Liver (tissue), 9 donors: ENCODE measurements around the gene TMEM190. TPM values are rescaled to one million over a fixed set of nuclear protein-coding genes. Genes with fewer than 3 reads are reported as not detected.

Source experiments
- DNase-seq: peaks from one replicate; pipeline ENCODE4 v3.0.0-alpha.2; 2017; ENCODE audit warnings: low spot score
- H3K27ac ChIP-seq, 2 donors: one replicate each; pipeline ENCODE4 v1.7.0; 2013; ENCODE audit warnings: inconsistent platforms in 2 of 2, low read length in 2 of 2, control low read depth in 1 of 2, low read depth in 1 of 2, mild to moderate bottlenecking in 1 of 2
- H3K27me3 ChIP-seq, 4 donors: one replicate each; pipeline versions ENCODE4 v1.6.1 to v1.7.0; 2013; ENCODE audit warnings: low read length in 3 of 4, inconsistent platforms in 1 of 4, mild to moderate bottlenecking in 1 of 4, moderate library complexity in 1 of 4; ENCODE audit not compliant: control insufficient read depth in 4 of 4, insufficient read depth in 4 of 4
- H3K36me3 ChIP-seq, 4 donors: one replicate each; pipeline versions ENCODE4 v1.6.1 to v1.7.0; 2013; ENCODE audit warnings: low read length in 3 of 4, mild to moderate bottlenecking in 3 of 4, low read depth in 1 of 4, moderate library complexity in 1 of 4; ENCODE audit not compliant: control insufficient read depth in 4 of 4, insufficient read depth in 3 of 4
- H3K4me1 ChIP-seq, 4 donors: one replicate each; pipeline versions ENCODE4 v1.6.1 to v1.7.0; 2013; ENCODE audit warnings: low read length in 3 of 4, mild to moderate bottlenecking in 3 of 4, moderate library complexity in 1 of 4; ENCODE audit not compliant: control insufficient read depth in 4 of 4, insufficient read depth in 4 of 4
- H3K4me3 ChIP-seq, 3 donors: one replicate each; pipeline versions ENCODE4 v1.6.1 to v1.7.0; 2013; ENCODE audit warnings: low read length in 3 of 3, control low read depth in 1 of 3, low read depth in 1 of 3, mild to moderate bottlenecking in 1 of 3
- H3K9ac ChIP-seq, 2 donors: one replicate each; pipeline ENCODE4 v1.7.0; 2013; ENCODE audit warnings: low read length in 2 of 2, mild to moderate bottlenecking in 2 of 2, moderate library complexity in 2 of 2, control low read depth in 1 of 2, low read depth in 1 of 2
- H3K9me3 ChIP-seq, 4 donors: one replicate each; pipeline versions ENCODE4 v1.6.1 to v1.7.0; 2013; ENCODE audit warnings: low read length in 3 of 4; ENCODE audit not compliant: control insufficient read depth in 4 of 4
- CTCF ChIP-seq: fragments of 150-350 bp; IDR thresholded peaks from 2 replicates; pipeline ENCODE4 v1.5.1; 2017; ENCODE audit warnings: improper control_type of control experiment, low read depth, low read length; ENCODE audit not compliant: missing input control
- EGR1 ChIP-seq, 2 donors: IDR thresholded peaks; 2 replicates each; pipeline ENCODE4 v1.6.1; 2016 to 2018; ENCODE audit warnings: antibody characterized with exemption in 2 of 2, low read depth in 2 of 2
- FOXA1 ChIP-seq: IDR thresholded peaks from 2 replicates; pipeline ENCODE4 v1.6.1; 2016; ENCODE audit warnings: antibody characterized with exemption
- FOXA2 ChIP-seq: IDR thresholded peaks from 2 replicates; pipeline ENCODE4 v1.6.1; 2016; ENCODE audit warnings: antibody characterized with exemption
- GABPA ChIP-seq, 2 donors: IDR thresholded peaks in 1 of 2; conservative IDR thresholded peaks in 1 of 2; 2 replicates each; pipeline ENCODE4 v1.6.1; 2016; ENCODE audit warnings: antibody characterized with exemption in 2 of 2, mild to moderate bottlenecking in 1 of 2, moderate library complexity in 1 of 2
- HNF4G ChIP-seq: IDR thresholded peaks from 2 replicates; pipeline ENCODE4 v1.6.1; 2016; ENCODE audit warnings: antibody characterized with exemption
- MAX ChIP-seq: IDR thresholded peaks from 2 replicates; pipeline ENCODE4 v1.6.1; 2016; ENCODE audit warnings: antibody characterized with exemption
- NR2F2 ChIP-seq: IDR thresholded peaks from 2 replicates; pipeline ENCODE4 v1.6.1; 2016; ENCODE audit warnings: antibody characterized with exemption
- RAD21 ChIP-seq, 2 donors: IDR thresholded peaks; 2 replicates each; pipeline ENCODE4 v1.6.1; 2016; ENCODE audit warnings: antibody characterized with exemption in 2 of 2, mild to moderate bottlenecking in 2 of 2
- RXRA ChIP-seq, 2 donors: IDR thresholded peaks; 2 replicates each; pipeline ENCODE4 v1.6.1; 2017 to 2018; ENCODE audit warnings: antibody characterized with exemption in 2 of 2, mild to moderate bottlenecking in 1 of 2
- SP1 ChIP-seq: IDR thresholded peaks from 2 replicates; pipeline ENCODE4 v1.6.1; 2018; ENCODE audit warnings: antibody characterized with exemption, mild to moderate bottlenecking
- TAF1 ChIP-seq: conservative IDR thresholded peaks from 2 replicates; pipeline ENCODE4 v1.6.1; 2016; ENCODE audit warnings: antibody characterized with exemption, mild to moderate bottlenecking
- YY1 ChIP-seq: IDR thresholded peaks from 2 replicates; pipeline ENCODE4 v1.6.1; 2016; ENCODE audit warnings: antibody characterized with exemption, mild to moderate bottlenecking
- ZBTB33 ChIP-seq: IDR thresholded peaks from 2 replicates; pipeline ENCODE4 v1.6.1; 2016; ENCODE audit warnings: antibody characterized with exemption
- WGBS: extraction: QIAGEN DNeasy Blood & Tissue Kit; methylation state at CpG from one replicate; pipeline ENCODE4 v1.1.7; 2013; 5-methylcytosine and 5-hydroxymethylcytosine counted together
- polyA plus RNA-seq, 2 donors: library from polyadenylated mRNA; stranded (reverse) in 1 of 2; unstranded in 1 of 2; fragments of 200-250 nt in 1 of 2; fragments of >200 nt in 1 of 2; fragmentation: Nextera tagmentation in 1 of 2; extraction: Ambion mirVana in 1 of 2; gene quantifications; one replicate each; pipeline versions ENCODE4 v1.2.1 to v1.2.3, GENCODE V29; 2013 to 2015
- total RNA-seq, 2 donors: library from RNA; depleted of rRNA; stranded (reverse); fragments of >200 nt; gene quantifications; one replicate each; pipeline ENCODE4 v1.2.3, GENCODE V29; 2014
- TF ChIP-seq, protein P1 (sequence below): IDR thresholded peaks from 2 replicates; pipeline ENCODE4 v1.6.1; 2016; ENCODE audit warnings: antibody characterized with exemption, mild to moderate bottlenecking
- donor health status: healthy.
- donor health status: healthy.
- donor health status: healthy.
- donor health status: healthy.
- donor health status: healthy.

TMEM190 gene
- total and polyA plus RNA-seq, 4 donors, result not detected

GRCh38 chr19:55384920-55385723 is 8.5 kb downstream of the TMEM190 start:
- H3K9me3 ChIP-seq, result no peaks in the 10 kb centered on the region
- DNase-seq, result peak; percentile 93
- WGBS, result 9% methylated on average over 34 of the region's 34 CpGs
- H3K27me3 ChIP-seq, result no peaks in the 10 kb centered on the region
- peak overlapping the region; percentile 71 to 90 for H3K9ac ChIP-seq
- H3K36me3 ChIP-seq, result peaks cover 10 to 26% (median 17%) of the 10 kb centered on the region in 4 donors
- peak overlapping the region; percentile 11 to 71 (median 29) for H3K4me3 ChIP-seq
- TF ChIP-seq RXRA (IDR thresholded peaks at IDR 0.05) (no peak), YY1 (no peak), HNF4G (peak; percentile 89), MAX (no peak), NR2F2 (peak; percentile 18), TAF1 (no peak)
- H3K4me1 ChIP-seq, result peaks cover 16 to 39% (median 30%) of the 10 kb centered on the region in 4 donors
- H3K27ac ChIP-seq, result peak overlapping the region; percentile 75 to 94

DNA sequence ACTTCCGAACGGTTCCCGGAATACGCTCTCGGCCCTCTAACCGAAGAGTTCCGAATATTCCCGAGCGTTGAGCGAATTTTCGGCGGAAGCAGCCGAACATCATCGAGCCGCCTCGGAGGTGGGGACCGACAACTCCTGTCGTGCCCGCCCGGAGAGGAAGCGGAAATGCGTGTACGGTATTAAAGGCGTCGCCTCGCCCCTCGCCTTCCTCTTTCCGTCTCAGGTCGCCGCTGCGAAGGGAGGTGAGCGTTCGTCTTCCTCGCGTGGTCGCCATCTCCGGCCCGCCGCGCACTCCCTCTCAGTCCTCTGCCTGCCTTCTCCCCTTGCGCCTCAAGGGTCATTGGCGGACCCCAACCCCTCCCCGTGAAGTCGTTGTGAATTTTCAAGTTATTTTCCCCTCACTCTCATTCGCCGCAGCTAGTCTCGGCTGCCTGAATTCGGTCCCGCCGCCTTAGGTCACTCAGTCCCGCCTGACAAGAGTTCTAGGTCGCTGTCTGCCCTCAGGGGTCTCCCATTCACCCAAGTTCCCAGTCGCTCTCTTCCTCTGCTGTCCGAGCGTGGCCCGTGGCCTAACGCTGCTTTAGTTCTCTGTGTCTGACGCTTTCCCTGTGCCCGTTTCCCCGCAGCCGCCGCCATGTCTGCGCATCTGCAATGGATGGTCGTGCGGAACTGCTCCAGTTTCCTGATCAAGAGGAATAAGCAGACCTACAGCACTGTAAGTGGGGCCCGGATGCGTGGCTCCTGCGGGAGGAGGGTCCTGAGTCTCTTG is 9.3 kb downstream of the TMEM190 start, which contains the start of gene RPL28:
Gene RPL28, plus strand, starts transcription at position 209 of the 769 bp plus-strand sequence. Its CDS starts 426 bp downstream, at position 635.
- no peaks in the 10 kb centered on the region for H3K27me3 ChIP-seq
- H3K36me3 ChIP-seq, result peaks cover 10 to 28% (median 18%) of the 10 kb centered on the region in 4 donors
- under 1% methylated on average over 68 of the region's 68 CpGs for WGBS
- DNase-seq, result peak; percentile 98
- H3K9me3 ChIP-seq, result no peaks in the 10 kb centered on the region
- peak within 1 kb of the TSS; percentile 75 to 94 for H3K27ac ChIP-seq
- peak in 1 of 2 donors; percentile 26 for TF ChIP-seq RAD21 (IDR thresholded peaks at IDR 0.05)
- peak; percentile 97 for TF ChIP-seq ZBTB33
- TF ChIP-seq SP1, result peak; percentile 41
- TF ChIP-seq NR2F2, result peak; percentile 5
- peak; percentile 82 to 92 for TF ChIP-seq GABPA (IDR thresholded peaks at IDR 0.05 in 1 of 2, conservative IDR thresholded peaks at IDR 0.05 in 1 of 2)
- no peak for TF ChIP-seq FOXA1
- TF ChIP-seq, protein P1, sequence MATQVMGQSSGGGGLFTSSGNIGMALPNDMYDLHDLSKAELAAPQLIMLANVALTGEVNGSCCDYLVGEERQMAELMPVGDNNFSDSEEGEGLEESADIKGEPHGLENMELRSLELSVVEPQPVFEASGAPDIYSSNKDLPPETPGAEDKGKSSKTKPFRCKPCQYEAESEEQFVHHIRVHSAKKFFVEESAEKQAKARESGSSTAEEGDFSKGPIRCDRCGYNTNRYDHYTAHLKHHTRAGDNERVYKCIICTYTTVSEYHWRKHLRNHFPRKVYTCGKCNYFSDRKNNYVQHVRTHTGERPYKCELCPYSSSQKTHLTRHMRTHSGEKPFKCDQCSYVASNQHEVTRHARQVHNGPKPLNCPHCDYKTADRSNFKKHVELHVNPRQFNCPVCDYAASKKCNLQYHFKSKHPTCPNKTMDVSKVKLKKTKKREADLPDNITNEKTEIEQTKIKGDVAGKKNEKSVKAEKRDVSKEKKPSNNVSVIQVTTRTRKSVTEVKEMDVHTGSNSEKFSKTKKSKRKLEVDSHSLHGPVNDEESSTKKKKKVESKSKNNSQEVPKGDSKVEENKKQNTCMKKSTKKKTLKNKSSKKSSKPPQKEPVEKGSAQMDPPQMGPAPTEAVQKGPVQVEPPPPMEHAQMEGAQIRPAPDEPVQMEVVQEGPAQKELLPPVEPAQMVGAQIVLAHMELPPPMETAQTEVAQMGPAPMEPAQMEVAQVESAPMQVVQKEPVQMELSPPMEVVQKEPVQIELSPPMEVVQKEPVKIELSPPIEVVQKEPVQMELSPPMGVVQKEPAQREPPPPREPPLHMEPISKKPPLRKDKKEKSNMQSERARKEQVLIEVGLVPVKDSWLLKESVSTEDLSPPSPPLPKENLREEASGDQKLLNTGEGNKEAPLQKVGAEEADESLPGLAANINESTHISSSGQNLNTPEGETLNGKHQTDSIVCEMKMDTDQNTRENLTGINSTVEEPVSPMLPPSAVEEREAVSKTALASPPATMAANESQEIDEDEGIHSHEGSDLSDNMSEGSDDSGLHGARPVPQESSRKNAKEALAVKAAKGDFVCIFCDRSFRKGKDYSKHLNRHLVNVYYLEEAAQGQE, result peak; percentile 94
- TF ChIP-seq HNF4G, result no peak
- peak in 1 of 2 donors; percentile 15 for TF ChIP-seq RXRA (IDR thresholded peaks at IDR 0.05)
- no peak for TF ChIP-seq EGR1 (IDR thresholded peaks at IDR 0.05; ENCODE audit: low read depth in 2 of 2)
- TF ChIP-seq TAF1, result peak; percentile 100
- TF ChIP-seq YY1, result peak; percentile 24
- no peak for TF ChIP-seq CTCF
- no peak for TF ChIP-seq FOXA2
- peak within 1 kb of the TSS; percentile 71 to 94 (median 92) for H3K4me3 ChIP-seq
- peaks cover 16 to 39% (median 30%) of the 10 kb centered on the region in 4 donors for H3K4me1 ChIP-seq
- peak within 1 kb of the TSS; percentile 73 to 90 for H3K9ac ChIP-seq
